ENCODE results near the gene CD33.

CD33 gene

DNA sequence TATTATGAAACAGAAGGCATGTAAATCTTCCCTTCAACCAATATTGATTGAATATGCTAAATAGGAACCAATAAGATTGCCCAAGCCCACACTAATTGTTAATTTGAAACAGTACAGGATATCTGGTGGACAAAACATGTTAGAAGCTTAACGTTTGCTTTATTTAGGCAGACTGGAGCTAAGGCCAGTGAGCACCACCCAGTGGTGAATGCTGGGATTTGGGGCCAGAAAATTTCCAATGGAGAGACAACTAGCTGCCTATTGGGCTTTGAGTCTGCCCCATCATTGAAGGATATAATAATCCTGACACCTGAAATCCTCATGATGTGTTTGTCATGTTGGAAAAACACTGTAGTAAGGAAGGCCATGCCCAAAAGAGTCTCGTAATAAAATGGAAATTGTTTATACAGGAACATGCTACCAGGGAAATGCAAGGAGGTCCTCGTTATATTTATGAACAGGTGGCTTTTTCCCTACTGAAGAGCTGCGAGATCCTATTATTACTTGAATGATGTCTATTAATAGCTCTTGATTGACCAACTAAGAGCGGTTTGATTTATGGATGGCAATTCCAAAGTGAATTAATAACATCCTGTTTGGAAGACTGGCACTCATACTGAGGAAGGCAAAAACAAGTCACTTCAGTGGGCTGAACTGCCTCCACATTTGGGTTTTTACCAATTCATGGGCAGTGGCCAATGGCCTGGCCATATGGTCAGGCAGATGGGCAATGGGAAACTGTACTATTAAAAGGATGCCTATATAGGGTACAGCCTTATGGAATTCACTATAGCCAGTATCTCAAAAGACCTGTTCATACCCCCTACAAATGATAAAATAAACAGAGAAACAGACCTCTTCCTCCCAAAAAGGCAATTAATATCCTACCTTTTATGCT, 34.7 kb downstream of the CD33 start:
- peak in 5 of 14 donors; percentile 1 to 89 (median 2) for DNase-seq

DNA sequence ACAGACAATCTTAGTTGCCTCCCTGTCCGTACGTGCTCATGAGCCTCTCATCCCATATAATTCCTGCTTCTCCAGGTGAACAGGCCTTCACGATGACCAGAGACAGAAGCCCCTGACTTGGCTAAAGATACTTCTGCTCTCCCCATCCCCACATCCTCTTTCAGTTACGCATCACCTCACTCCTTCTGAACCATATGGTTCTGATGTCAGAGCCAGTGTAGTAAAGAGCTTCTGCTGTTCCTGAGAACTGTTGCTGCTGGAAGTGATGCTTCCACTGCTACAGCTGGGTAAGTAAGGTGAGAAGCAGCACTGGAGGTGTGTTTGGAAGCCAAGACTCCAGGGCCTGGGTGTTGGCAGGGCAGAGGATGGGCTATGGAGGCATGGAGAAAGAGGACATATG, 38.9 kb downstream of the CD33 start:
- DNase-seq = no peak

DNA sequence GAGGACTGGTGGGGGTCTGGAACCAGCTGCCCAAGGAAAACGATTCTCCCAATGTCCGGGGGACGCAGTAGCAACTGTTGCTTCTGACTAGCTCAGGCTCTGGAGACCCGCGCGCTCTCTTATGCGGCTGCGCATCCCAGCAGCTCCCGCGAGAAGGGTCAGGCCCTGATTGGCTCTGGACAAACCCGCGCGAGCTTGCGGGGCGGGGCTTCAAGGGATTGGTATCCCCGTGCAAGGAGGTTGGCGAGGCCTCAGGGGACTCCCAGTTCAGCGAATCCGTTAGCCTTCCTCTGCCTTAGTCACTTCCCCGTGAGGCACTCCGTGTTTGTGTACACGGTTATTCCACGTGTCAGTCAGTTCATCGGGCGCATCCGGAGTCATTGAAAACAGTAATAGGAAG, 46.2 kb downstream of the CD33 start:
- DNase-seq = peak in 5 of 14 donors; percentile 2 to 41 (median 5)

DNA sequence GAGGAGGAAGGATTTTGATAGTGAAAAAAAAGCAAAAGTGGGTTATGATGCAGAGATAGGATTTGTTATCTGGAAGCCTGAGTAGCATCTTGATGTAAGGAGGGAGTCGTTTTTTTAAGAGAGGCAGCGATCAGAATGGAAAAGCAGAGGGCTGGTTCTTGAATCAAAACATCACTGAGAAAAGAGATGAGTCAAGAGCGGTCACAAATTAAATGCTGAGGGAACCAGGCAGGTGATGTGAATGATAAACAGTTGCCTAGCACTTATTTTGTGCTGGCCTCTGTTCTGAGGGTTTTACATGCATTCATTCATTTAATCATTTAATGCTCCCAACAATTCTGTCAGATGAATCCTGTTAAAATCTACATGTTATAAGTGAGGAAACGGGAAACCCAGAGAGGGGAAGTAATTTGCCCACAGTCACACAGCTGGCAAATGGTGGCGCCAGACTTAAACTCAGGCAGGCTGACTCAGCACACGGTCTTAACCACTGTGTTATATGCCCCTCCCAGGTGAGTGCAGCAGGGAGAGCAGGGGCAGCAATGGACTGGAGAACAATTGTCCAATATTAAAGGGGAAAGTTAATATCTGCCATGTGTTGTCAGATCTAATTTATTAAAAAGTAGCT, 47.4 kb downstream of the CD33 start:
- DNase-seq = no peak

DNA sequence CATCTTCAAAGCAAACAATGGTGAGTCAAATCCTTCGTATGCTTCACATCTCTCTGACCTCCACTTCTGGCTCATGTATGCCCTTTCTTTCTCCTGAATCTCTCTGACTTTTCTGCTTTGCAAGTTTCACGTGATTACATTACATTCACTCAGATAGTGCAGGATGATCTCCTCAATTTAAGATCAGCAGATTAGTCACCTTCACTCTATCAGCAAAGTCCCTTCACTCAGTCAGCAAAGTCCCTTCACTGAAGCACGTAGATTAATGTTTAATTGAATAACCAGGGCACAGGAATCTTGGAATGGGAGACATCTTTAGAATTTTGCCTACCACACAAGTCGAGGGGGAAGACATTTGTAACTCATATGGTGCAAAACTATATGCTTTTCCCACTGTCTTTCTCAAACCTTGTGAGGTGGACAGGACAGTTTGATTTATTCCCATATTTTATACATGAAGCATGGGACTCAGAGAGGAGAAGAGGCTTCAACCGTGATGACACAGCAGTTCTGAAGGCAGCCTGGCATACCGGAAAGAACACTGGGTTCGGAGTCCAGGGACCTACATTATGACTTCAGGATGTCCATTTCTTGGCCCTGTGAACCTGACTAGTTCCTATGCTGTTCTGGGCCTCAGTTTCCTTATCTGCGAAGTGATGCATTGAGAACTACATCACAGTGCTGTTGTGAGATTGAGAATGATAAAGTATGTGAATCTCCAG, 49.3 kb downstream of the CD33 start:
- DNase-seq = no peak

DNA sequence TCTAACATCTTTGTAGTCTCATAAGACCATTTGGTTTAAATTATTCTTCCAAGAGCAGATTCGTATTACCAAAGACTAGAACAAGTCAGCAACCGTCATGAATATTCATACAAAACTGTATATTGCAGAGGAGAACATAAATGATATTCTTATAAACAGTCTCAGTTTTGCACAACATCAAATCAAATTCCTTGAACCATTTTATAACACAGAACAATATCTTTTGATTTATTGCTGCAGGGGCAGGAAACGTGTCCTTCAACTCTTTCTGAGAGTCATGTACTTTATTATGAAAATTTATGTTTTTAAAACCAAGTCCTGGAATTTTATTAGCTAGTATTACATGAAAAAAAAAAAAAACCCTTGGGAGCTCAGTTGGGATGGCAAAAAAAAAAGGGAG, 52.2 kb downstream of the CD33 start:
- DNase-seq = no peak

DNA sequence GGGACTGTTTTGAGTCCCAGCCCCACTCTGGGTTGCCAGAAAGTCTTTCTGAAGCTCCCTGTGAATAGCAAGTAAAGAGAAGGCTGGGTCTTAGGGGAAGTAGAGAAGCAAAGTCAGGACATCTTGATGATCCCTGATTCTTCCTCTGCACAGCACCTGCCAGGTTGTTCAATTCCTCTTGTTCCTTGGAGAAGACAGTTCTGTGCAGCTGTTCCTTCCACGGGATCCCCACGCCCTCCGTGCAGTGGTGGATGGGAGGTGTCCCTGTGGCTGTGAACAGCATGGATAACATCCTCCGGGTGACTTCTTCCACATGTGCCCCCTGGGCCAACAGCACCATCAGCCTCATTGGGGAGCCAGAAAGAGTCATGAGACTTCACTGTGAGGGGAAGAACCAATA, 57.5 kb downstream of the CD33 start:
- DNase-seq = no peak

DNA sequence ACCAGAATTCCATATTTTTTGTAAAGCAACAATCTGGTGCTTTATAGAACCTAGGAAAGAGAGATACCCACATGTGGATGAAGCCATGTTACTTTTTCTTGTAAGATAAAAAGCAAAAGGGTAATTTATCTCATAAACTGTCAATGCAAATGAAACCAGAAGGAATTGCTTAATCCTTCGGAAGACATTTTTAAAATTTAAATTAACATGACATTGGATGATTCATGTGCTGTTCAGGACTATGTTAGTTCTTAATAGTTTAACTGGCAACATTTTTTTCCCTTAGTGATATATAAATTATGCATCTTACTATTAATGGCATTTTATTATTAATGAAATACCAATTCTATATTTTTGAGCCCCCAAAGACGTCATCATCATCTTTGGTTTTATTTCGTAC, 60.8 kb downstream of the CD33 start:
- no peak for DNase-seq

Data from C1 segment of cervical spinal cord (tissue), 14 donors.